Panc1 (cell line): Measurements from ENCODE around the gene WDR4.
"Not testable (repeated sequence)": the region's sequence is repeated elsewhere in the genome, so short reads cannot be mapped to it uniquely, and the experiment has no call there.

ENCODE experiments used
- CTCF ChIP-seq: fragments of 450-650 bp; IDR thresholded peaks from 2 replicates; pipeline ENCODE4 v1.5.1; 2017; ENCODE audit warnings: mild to moderate bottlenecking
- POLR2AphosphoS5 ChIP-seq: IDR thresholded peaks from 2 replicates; pipeline ENCODE4 v1.6.1; 2012; ENCODE audit warnings: mild to moderate bottlenecking, low read depth, low read length, moderate library complexity
- REST ChIP-seq, 2 experiments: IDR thresholded peaks; 2 replicates each; pipeline ENCODE4 v1.6.1; 2011 to 2012; ENCODE audit warnings: low read depth in 2 of 2, control low read depth in 1 of 2, low read length in 1 of 2, mild to moderate bottlenecking in 1 of 2, moderate library complexity in 1 of 2; ENCODE audit not compliant: insufficient read depth in 1 of 2
- TCF7L2 ChIP-seq: IDR thresholded peaks from 2 replicates; pipeline ENCODE4 v1.6.1; 2011; ENCODE audit warnings: mild to moderate bottlenecking, low read depth, low read length, inconsistent platforms

GRCh38 chr21:42812528-42813241 lies 66.7 kb downstream of the WDR4 start:
- TF ChIP-seq CTCF; POLR2AphosphoS5; REST (IDR thresholded peaks at IDR 0.05; ENCODE audit: insufficient read depth in 1 of 2, low read depth in 2 of 2, low read length in 1 of 2); TCF7L2: not testable (repeated sequence)
